HG03135 (cell line): Measurements from ENCODE around the gene PFDN6.
"Not testable (repeated sequence)": the region's sequence is repeated elsewhere in the genome, so short reads cannot be mapped to it uniquely, and the experiment has no call there.

ENCODE experiments used
- ATAC-seq: cut with Tn5 transposase; IDR thresholded peaks from one replicate; pipeline ENCODE4 v1.9.1; 2021; ENCODE audit warnings: mild to moderate bottlenecking, moderate library complexity; ENCODE audit not compliant: unreplicated experiment

Gene PFDN6

GRCh38 chr6:33288921-33289783, at the start of gene PFDN6, which contains the start of gene WDR46:
Gene PFDN6, plus strand, starts transcription at chr6:33289601. Its CDS starts 256 bp downstream, at chr6:33289857.
Gene WDR46, minus strand, starts transcription at chr6:33289239. Its CDS starts 69 bp downstream, at chr6:33289170.
- peak; percentile 84 for ATAC-seq

DNA sequence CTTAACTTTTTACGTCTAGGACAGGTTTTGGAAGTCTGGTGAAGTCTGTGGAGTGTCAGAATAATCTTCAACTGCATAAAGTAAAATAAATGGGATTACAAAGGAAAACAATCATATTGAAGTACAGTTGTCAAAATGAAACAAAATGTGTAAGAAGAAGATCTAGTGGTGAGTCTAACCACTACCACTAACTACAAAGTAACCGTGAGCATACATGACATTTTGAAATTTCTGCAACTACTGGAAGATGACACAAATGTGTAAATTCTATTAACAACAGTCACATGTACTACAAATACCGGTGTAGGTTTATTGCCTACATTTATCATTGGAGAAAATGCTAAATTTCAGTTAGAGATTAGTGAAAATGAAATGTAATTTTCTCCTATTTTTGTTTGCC, 47.4 kb upstream of the PFDN6 start:
- ATAC-seq, result no peak

DNA sequence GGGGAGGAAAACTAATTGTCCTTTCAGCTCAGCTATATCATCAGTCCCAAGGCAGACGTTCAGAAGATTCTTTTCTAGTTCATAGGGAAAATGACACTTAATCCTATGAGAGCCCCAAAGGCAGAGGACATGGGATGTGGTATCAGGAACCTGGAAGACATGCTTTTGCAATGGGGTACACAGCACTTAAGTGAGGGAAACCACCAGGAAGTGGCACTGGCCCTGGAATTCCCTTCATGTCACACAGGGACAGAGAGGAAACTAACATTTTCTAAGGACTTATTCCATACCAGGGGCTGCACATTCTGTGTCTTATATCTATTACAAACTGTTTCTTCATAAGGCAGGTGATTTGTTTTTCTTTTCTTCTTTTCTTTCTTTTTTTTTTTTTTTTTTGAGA, 45.9 kb upstream of the PFDN6 start:
- no peak for ATAC-seq

GRCh38 chr6:33247977-33248642, 41.3 kb upstream of the PFDN6 start:
- peak; percentile 36 for ATAC-seq

GRCh38 chr6:33248643-33248931, 40.8 kb upstream of the PFDN6 start:
- ATAC-seq, result peak; percentile 7

DNA sequence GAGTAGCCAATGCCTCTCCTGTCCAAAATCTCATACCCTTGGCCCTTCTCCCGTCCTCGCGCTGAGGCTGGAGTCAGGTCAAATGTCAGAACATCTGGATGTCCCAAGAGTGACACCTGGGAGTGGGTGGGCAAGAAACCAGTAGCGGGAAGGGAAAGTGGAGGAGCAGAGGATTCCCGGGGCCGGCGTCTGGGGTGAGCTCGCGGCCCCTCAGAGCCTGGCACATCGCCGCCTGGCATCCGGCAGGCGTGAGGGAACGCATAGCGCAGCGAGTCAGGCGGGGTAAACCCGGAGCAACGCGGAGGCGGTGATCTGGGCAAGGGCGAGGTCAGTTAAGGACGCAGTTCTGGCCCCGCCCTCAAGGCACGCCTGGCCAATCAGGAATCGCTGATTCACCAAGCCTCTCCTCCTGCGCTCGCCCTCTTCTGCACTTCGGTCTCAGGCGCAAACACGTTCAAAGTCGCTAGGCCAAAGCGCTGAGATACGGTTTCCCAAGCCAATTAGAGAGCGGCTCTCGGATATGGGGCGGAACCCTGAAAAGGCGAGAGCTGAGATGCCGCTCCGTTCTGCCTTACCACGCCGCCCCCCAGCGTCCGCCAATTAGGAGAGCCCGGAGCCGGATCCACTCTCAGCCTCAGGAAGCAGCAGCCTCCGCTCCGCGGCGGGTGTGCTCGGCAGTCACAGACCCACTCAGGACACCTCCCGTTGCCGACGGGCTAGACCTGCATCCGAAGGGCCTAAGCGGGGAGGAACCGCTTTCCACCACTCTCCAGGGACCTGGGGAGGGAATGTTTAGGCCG, 40.3 kb upstream of the PFDN6 start:
- peak; percentile 84 for ATAC-seq

DNA sequence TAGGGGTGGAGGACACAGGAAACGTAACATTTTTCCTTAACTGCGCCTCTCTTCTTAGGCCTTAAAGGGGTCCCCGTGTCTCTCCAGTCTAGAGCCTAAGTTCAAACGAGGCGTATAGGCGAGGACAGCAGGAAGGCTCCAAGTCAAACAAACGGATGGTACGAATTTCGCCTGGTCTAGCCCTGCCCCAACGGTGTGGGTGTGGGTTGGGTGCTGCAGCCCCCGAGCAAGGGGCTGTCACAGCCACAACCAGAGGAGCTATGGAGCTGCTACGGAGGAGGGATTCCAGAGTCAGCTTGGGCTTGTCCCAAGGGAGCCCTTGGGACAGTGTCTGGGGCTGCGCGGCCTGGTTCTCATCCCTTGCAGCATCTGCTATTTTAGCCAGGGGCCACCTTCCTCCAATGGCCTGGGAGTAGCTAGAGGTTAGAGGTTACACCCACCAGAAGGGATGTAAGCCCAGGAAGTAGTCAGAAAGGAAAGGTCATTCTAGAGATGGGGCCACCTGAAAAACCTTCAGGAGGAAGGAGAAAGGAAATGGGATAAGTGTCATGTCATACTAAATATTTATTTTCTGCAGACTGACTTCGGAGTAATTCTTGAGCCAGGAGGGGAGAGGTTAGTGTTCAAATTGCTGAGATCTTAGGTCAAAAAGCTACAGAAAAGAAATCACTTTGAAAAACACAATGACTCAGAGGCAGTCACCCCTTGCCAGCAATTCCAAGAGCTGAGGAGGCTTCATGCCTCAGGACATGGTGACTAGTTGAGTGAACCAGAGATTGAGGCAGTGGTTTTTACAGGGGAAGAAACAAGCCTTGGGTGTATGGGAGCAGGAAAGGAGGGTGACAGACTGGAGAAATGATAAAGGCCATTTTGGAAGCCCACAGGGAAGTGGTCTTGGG, 39.4 kb upstream of the PFDN6 start:
- no peak for ATAC-seq

DNA sequence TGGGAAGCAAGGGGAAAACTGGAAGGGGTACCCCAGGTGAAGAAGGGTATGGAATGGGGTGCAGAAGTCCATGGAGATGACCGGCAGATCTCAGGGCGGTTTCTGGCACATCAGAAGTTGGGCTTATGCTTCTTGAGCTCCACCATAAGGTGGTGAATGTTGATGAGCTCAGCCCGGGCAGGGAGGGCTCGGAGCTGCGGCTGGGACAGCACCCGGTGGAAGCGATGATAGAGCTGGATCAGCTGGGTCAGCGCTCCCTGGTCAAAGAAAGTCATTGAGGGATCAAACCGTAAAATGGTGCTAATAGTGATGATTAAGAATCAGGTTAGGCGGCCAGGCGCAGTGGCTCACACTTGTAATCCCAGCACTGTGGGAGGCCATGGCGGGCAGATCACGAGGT, 38.7 kb upstream of the PFDN6 start:
- no peak for ATAC-seq

DNA sequence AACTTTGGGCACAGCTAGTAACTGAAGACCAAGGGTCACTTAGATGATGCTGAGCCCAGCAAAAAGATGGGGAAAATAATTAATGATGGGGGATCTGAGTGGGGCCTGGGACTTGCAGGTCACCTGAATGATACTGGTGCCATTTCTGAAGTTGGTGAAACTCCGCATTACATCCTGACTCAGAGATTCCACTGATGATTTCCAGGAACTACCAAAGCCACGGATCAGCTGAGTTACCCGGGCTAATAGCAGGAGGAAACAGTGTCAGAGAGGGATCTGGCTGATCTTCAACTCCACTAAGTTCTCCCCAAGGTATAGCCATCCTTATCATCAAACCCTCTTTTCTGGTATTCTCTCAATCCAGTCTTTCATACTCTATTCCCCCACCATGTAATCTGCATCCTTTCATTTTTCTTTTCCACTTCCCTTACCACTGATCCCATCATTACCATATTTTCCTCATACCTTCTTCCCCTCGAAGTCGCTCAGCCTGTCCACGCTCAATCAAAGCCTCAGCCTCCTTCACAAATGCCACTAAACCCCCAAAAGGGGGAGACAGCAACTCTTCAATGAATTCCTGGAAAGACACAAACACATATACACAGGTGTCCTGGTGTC, 37.9 kb upstream of the PFDN6 start:
- ATAC-seq, result no peak

DNA sequence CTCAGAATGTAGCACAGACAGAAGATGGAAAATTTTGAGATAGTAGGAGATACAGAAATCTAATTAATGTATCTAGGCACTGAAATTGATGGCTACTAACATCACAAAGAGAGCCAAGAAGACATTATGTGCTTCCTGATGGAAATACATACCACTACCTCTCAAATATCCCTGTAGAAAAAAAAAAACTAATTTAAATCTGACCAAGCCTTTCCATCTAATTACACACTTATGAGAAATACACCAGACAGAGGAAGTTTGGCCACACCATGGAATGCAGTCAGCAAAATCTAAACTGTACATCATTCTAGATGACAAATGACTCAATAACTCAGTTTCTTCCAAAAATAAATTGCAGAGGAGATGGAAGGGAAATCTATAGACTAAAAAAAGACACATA, 36.6 kb upstream of the PFDN6 start:
- ATAC-seq, result no peak

DNA sequence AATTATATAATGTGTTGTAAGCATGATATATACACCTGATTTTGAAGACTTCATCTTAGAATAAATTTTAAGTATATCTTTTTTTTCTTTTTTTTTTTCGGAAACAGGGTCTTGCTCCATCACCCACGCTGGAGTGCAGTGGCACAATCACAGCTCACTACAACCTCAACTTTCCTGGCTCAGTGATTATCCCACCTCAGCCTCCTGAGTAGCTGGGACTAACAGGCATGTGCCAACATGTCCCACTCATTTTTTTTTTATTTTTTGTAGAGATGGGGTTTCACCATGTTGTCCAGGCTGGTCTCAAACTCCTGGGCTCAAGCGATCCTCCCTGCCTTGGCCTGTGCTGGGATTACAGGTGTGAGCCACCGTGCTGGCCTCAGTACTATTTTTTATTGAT, 34.8 kb upstream of the PFDN6 start:
- no peak for ATAC-seq

DNA sequence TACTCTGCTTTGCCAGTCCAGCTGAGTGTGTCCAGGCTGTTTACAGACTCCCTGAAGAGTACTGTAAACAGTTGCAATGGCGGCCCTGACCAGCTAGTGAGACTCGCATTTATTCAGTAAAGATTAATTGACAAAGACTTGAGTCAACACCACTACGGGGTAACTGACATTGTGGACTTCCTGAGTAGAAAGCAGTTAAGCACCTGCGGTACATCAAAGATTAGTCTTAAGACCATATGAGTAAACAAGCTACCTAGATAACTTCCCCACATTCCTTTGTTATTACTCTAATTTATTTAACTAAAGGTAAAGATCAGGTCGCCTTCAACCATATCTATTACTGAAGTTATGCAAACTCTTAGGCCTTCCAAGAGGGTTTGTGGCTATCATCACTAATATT, 30.4 kb upstream of the PFDN6 start:
- ATAC-seq, result no peak

DNA sequence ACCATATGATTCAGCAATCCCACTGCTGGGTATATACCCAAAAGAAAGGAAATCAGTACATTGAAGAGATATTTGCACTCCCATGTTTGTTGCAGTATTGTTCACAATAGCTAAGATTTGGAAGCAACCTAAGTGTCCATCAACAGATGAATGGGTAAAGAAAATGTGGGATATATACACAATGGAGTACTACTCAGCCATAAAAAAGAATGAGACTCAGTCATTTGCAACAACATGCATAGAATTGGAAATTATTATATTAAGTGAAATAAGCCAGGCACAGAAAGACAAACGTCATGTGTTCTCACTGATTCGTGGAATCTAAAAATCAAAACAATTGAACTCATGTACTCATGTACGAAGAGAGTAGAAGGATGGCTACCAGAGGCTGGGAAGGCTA, 26.9 kb upstream of the PFDN6 start:
- ATAC-seq, result not testable (repeated sequence)

DNA sequence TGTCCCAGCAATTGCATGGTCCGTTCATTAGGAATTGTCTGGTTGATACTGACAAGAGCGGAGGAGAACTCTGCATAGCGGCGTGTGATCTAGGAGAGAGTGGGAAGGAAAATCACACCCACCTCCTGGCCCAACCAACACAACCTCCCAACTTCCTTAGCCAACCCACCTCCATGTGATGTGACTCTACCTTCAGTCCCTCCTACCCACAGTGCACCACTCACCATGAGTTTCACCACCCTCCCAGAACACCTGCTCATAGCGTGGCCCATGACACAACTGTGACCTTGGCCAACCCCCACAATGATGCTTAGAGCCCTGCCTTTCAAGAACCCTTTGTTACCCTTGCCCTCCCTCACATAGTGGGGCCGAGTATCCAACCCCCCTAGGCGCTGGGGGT, 25.4 kb upstream of the PFDN6 start:
- no peak for ATAC-seq

DNA sequence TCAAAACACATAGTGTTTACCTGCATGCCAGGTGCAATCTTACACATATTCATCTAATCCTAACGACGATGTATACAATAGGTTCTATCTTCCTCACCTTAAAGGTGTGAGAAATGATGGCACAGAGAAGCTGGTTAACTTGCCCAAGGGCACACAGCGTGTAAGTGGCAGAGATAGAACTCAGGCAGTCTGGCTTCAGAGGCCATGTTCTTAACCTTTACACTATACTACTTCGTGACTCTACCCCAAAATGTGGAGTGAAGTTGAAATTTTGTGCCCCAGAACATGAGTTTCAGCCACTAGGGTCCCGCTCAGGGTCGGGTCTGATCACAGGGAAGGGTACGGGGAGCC, 18.3 kb upstream of the PFDN6 start:
- ATAC-seq, result no peak

GRCh38 chr6:33271468-33272274, 17.7 kb upstream of the PFDN6 start, which contains the start of the genes RPS18 and VPS52:
Gene RPS18, plus strand, starts transcription at chr6:33272075. Its CDS starts 45 bp downstream, at chr6:33272120.
Gene VPS52, minus strand, starts transcription at chr6:33271876. Its CDS starts 201 bp downstream, at chr6:33271675.
- peak; percentile 75 for ATAC-seq

DNA sequence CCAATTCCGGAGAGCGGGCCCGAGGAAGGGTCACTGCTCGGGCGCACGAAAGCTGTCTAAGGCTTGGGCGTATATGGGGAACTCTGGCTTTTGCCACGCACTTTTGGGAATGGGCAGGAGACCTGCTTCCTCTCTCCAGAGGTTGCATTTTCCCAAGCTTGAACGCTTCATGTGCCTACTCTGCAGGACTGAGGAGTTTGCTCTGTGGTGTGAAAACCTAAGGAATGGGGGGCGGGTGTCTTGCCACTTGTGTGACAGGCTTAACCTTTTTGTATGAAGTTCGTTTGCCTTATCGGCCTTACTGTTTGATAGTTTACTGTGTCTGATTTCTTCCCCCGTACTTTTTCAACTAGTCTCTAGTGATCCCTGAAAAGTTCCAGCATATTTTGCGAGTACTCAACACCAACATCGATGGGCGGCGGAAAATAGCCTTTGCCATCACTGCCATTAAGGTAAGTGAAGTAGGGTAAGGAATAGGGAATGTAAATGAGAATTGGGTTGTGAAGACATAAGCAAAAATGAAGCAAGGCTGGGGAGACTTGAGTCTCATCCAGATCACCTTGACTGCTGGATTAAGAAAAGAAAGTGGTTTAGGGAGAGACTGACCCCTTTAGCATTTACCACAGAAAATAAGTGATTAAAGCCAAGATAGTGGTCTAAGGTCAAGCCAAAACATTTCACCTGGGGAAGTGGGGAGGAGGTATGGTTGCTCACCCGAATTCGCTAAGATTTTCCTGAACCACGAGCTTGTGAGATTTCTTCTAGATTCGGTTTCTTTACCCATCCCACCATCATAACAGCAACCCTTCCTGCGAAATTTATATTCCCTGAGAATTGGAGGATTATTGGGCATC, 16.9 kb upstream of the PFDN6 start:
- peak; percentile 8 for ATAC-seq
